AG04449 (cell line): ENCODE data around the gene NPM3.

Experiments
- CTCF ChIA-PET: fragments of 350-600 bp; formaldehyde crosslinking; extraction: SDS; loops from one replicate; lab custom pipeline; 2021; ENCODE audit warnings: antibody characterized with exemption; lab: Yijun Ruan, JAX
- POLR2A ChIA-PET: fragments of 400-600, 350-600 bp; formaldehyde crosslinking; extraction: SDS; loops from one replicate; lab custom pipeline; 2020; ENCODE audit warnings: antibody characterized with exemption, inconsistent platforms; lab: Yijun Ruan, JAX
- DNase-seq: peaks from one replicate; pipeline ENCODE4 v3.0.0-alpha.2; 2010; ENCODE audit warnings: low read depth, low spot score
- H3K4me3 ChIP-seq: 2 replicates; pipeline ENCODE4 v1.5.1; 2011; ENCODE audit warnings: low read depth, mild to moderate bottlenecking, control low read depth, low read length
- CTCF ChIP-seq: IDR thresholded peaks from one replicate; pipeline ENCODE4 v1.5.1; 2011; ENCODE audit warnings: mild to moderate bottlenecking, moderate library complexity, low read length, control low read depth, inconsistent platforms; ENCODE audit not compliant: insufficient read depth; ENCODE audit errors: missing control alignments

Gene NPM3

DNA sequence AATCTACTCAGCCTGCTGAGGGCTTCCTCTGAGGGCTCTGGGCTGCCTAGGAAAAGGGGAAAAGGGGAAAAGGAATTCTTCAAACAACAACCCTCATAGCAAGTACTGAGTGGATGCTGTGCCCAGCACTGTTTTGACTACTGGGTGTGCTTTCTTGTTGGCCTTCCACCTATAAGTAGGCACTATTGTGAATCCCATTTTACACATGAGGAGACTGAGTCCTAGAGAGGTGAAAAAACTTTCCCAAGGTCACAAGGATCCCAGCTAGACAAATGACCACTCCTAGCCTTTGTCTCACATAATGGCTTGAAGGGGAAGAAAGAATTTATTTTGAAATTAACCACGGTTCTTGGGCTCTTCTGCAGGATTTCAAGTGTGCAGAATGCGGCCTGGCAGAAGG lies 24.4 kb downstream of the NPM3 start:
- CTCF ChIA-PET: interaction anchor here (1.5 to 4.6 kb wide), 3 partner anchors 14 to 156 kb away, joined by 6 to 28 read pairs (median 6); no protein-coding TSS in a partner anchor
- POLR2A ChIA-PET: no interaction called here
- no peak for TF ChIP-seq CTCF
- no peak for DNase-seq
- no peak overlapping the region for H3K4me3 ChIP-seq

- no peak for DNase-seq
- ChIA-PET CTCF (interaction anchor here (1.0 to 1.2 kb wide), 2 partner anchors 29 to 67 kb away, joined by 3 to 4 read pairs; no protein-coding TSS in a partner anchor), POLR2A (no interaction called here)
- H3K4me3 ChIP-seq: no peak overlapping the region
- no peak for TF ChIP-seq CTCF
Measured at GRCh38 chr10:101752241-101752640, 31.0 kb downstream of the NPM3 start.

DNA sequence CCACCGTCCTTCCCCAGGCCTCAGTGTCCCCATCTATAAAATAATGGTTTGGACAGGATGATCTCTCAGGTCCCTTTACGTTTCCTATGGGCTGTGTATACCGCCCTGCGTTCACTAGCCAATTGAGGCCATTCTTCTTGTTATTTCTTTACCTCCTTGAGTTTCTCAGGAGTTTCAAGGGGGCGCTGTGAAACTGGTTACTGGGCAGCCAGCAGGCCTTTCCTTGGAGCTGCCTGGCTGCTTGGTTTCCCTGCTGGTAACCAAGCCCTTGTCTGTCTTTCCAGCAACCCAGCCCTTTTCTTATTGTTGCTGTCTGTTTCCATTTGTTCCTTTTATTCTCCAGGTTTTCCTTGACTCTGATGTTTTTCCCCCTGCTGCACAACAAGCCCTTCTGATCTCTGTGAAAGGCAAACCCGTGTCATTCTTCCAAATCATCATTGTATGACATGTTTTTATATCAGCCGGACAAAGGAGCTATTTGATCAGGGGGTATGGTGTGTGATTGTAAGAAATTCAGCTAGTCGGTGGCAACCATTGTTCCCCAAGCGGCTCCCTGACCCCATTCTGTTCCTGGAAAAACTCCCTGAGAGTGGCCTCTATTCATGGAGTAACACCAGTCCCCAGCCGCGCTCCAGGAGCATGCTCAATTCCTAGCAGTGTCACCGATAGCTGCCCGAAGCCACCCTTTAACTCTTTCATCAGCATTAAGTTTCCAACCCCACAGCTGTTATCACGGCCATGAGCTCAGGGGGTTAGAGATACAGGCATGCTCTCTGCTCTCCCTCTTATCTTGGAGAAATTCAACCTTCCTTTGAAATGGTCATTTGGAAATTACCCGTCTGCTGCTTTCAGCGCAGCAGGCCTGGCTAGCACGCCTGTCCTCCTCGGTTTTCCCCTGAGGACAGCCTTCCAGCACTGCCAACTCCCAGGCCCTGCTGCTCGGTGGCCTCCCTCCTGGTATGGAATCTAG lies 33.9 kb downstream of the NPM3 start:
- ChIA-PET POLR2A (no interaction called here), CTCF (no interaction called here)
- DNase-seq: no peak
- TF ChIP-seq CTCF: no peak
- H3K4me3 ChIP-seq: no peak overlapping the region

- TF ChIP-seq CTCF: no peak
- no peak for DNase-seq
- H3K4me3 ChIP-seq: no peak overlapping the region
- CTCF ChIA-PET: no interaction called here
- POLR2A ChIA-PET: no interaction called here
Measured at GRCh38 chr10:101748496-101748895, 34.8 kb downstream of the NPM3 start.

DNA sequence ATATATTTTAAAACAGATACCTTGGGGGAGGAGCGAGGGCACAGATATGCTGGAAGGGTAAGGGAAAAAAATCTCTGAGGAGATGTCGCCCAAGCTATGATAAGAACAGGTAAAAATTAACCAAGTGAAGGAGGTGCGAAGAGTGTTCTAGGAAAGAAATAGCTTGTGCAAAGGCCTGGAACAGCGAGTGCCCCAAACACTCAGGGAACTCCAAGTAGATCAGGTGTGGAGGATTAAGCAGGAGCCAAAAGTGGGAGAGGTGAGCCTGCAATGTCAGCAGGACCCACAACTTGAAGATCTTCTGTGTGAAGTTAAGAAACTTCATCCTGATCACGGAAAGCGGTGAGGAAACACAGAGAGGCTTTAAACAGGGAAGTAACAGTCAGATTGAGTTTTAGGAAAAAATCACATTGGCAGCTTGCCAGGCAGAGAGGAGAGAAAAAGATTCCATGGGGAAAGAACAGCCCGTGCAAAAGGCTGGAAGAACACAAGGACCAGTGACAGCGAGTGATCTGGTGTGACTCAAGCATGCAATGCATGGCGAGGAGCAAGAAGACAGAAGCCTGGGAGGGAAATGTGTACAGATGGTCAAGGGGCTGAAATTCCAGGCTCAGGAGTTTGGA lies 38.1 kb downstream of the NPM3 start:
- no peak for DNase-seq
- TF ChIP-seq CTCF: no peak
- no peak overlapping the region for H3K4me3 ChIP-seq
- ChIA-PET POLR2A (no interaction called here), CTCF (interaction anchor here (1.3 kb wide), 1 partner anchor 37 kb away, joined by 5 read pairs; no protein-coding TSS in a partner anchor)

DNA sequence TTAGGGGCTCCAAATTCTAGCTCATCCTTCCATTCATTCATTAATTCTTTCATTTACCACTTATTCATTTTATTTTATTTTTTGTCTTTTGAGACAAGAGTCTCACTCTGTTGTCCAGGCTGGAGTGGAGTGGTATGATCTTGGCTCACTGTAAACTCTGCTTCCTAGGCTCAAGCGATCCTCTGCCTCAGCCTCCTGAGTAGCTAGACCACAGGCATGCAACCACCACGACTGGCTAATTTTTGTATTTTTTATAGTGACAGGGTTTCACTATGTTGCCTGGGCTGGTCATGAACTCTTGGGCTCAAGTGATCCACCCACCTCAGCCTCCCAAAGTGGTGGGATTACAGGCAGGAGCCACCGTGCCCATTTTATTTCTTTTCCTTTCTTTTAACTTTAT lies 39.0 kb downstream of the NPM3 start:
- CTCF ChIA-PET: interaction anchor here (1.0 to 2.0 kb wide), 2 partner anchors 11 to 37 kb away, joined by 3 to 7 read pairs; no protein-coding TSS in a partner anchor

More for the DNA sequence above, 39.0 kb downstream of the NPM3 start:
- DNase-seq: no peak
- no peak overlapping the region for H3K4me3 ChIP-seq
- no peak for TF ChIP-seq CTCF
- POLR2A ChIA-PET: no interaction called here
